HG03457 (cell line): ENCODE measurements around the gene BICD1.
"Not testable (repeated sequence)": the region's sequence is repeated elsewhere in the genome, so short reads cannot be mapped to it uniquely, and the experiment has no call there.

ENCODE experiments used
- ATAC-seq: cut with Tn5 transposase; IDR thresholded peaks from one replicate; pipeline ENCODE4 v1.9.1; 2021; ENCODE audit warnings: moderate number of reproducible peaks; ENCODE audit not compliant: unreplicated experiment

The BICD1 gene

DNA sequence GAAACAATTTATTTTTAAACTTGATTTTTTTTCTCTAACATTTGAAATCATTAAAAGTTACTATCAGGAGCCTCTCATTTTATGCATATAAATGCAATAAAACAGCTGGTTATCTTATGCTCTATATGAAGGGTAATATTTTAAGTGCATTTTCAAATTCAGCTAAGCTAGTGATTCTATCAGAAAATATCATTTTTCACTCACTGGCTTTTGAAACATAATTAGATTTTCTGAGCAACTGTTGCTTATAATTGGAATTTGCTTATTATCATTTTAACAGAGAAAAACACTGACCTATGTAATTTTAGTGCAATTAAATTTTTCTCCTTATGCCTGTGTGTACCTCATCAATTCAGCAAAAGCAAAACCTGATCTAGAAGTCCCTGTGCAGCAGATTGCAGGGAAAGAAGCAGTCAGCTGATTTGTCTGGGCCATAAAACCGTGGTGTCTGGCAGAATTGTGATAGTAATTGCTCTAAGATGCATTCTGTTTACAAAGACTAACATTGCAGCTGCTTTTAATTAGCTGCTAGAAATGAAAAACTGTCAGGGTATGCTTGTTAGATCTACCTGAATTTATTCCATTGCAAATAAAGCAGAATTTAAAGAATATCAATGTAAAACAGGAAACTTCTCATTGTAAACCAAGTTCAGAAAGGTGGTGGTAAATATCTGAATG lies 75.0 kb downstream of the BICD1 start:
- ATAC-seq = no peak

GRCh38 chr12:32183650-32184049 lies 77.0 kb downstream of the BICD1 start:
- no peak for ATAC-seq

DNA sequence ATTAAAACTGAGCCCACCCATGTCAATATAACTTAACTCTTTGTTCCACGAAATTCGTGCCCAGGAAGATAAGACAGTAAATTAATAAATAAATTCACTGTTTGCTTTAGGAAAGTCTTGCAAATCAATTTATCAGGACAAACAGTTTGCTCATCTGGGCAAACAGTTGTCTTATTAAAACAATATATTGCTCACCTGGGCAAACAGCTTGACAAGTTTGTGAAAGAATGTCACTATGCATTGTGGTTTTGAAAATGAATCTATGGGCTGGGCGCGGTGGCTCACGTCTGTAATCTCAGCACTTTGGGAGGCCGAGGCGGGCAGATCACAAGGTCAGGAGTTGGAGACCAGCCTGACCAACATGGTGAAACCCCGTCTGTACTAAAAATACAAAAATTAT lies 80.5 kb downstream of the BICD1 start:
- not testable (repeated sequence) for ATAC-seq

DNA sequence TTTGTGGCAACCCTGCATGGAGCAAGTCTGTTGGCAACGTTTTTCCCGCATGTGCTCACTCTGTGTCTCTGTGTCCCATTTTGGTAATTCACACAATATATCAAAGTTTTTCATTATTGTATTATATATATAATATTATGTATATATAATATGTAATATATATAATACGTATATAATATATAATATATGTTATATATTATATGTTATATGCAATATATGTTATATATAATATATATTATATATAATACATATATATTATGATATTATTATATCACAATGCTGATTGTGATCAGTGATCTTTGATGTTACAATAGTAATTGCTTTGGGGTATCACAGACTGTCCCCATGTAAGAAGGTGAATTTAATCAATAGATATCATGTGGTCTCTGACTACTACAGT lies 84.8 kb downstream of the BICD1 start:
- no peak for ATAC-seq

GRCh38 chr12:32196250-32197198 lies 89.9 kb downstream of the BICD1 start:
- no peak for ATAC-seq

DNA sequence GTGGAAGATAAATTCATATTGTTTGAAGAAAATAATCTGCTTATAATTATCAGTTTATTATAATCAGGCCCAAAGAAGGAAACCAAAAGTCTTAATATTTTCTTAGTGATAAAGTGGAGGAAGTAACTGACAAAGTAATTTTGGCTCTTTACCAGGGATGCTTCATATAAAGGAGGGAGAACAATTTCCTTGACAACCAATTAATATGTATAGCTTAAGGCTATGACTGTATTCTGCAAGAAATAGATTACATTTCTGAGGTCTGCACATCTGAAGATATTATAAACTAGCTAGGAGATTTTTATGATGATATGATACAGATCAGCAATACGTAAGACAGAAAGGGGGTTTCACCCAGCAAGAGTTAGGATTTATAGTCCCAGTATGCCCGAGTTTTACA lies 90.8 kb downstream of the BICD1 start:
- ATAC-seq = no peak

DNA sequence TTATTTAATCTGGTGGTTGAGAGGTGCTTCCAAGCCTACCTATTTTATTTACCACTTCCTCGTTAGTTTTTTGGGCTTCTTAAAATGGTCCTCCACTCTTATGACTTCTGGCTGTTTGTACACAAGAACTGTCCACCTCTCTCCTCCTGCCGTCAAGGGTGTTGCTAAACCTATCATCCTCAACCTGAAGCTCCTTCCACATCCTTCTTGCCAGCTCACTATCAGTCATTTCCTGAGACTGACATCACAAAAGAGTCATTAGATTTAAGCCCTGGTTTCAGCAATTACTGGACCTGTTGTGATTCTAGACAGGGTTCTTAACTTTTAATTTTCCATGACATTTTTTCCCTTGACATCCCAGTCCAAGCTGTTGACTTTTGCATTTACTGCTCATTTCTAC lies 91.9 kb downstream of the BICD1 start:
- ATAC-seq = no peak

DNA sequence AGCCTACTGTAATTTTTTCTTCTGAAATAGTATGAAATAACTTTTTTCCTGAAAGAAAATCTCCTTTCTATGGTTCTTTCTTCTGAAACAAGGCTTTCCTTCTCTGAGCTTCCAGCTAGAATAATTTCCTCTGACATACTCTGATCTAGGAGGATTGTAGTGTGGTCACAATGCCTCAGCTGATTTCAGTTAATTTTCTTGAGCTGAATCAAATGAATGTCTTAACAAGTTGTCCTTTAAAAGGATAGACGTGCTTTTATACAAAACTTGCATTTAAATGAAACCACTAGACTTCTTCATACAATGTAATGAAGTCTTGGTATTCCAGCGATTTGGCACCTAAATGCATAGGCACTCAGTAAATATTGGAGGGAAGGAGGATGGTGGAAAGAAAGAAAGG lies 94.4 kb downstream of the BICD1 start:
- ATAC-seq = no peak

DNA sequence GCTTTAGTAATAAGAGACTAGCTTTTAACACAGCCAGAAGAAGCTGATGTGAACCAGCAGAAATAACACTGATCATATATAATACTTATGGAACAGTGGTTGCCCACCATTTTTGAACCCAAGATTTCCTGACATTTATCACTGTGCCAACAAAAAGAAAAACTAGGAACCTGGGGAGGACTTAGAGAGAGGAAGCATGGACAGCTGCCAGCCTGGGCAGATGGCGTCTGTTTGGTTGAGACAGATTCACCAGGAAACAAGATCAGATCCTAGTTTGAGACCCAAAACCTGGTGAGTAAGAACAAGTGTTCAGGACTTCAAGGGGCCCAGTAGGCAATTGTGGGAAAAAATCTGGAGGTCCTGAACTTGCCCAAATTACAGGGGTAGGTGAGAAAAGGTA lies 95.3 kb downstream of the BICD1 start:
- no peak for ATAC-seq

DNA sequence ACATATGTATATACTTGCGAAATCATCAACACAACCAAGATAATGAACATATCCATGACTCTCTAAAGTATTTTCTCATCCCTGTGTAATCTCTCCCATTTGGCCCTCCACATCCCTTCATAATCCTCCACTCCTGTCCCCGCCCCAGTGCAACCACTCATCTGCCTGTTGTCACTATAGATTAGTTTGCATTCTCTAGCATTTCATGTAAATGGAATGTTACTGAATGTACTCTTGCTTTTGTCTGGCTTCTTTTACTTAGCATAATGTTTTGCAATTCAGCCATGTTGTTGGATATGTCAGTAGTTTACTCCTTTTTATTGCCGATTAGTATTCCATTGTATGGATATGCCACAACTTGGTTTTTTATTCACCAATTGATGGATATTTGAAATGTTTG lies 99.1 kb downstream of the BICD1 start:
- ATAC-seq = no peak

- no peak for ATAC-seq
Observed at GRCh38 chr12:32208355-32208754, 101.7 kb downstream of the BICD1 start.

DNA sequence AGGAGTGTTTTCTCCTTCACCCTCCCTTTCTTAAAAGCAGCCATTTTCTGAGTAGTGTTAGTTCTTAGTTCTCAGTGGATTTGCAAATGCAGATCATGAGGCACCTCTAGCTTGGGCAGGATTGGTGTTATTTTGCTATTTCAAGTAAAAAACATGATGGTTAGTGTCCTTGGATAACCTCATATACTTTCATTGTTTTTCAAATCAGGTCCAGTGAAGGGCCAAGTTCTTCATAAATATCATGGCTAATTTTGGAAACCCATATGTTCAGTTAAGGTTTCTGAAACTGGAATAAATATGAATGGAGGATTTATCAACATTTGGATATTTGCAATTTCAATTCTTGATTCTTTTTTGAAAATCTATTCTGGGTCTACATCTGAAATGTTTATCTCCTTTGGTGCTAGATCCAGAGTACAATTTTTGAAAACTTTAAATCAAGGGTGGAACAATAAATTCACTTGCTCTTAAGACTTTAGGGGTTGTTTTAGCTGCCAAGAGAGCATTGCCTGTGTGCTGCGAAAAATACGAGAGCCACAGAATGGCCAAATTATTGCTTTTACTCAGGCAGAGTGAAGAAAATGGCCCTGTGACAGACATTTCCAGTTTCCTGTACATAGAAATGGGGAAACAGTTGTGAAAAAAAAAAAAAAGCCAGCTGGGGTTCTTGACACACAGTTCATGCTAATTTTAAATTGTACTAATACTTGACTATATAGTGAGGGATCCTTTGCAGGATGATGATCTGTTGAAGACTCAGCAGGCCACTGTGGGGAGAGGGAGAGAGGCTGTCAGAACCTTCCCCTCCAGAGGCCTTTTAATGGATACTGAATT lies 104.6 kb downstream of the BICD1 start:
- no peak for ATAC-seq

- no peak for ATAC-seq
Observed at GRCh38 chr12:32211900-32212156, 105.2 kb downstream of the BICD1 start.

DNA sequence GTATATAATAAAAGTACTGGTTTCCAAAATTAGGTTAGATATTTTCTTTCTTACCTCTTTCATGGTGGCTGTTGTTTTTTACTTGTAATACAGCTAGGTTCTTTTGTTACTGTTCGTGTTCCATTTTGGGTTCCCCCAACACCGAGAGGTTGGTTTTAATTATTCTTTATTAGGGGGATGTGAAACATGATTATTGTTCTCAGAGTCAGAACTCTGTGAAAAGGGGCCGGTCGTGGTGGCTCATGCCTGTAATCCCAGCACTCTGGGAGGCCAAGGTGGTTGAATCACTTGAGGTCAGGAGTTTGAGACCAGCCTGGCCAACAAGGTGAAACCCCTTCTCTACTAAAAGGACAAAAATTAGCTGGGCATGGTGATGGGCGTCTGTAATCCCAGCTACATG lies 108.1 kb downstream of the BICD1 start:
- ATAC-seq = no peak

GRCh38 chr12:32217354-32218310 lies 111.0 kb downstream of the BICD1 start:
- ATAC-seq = no peak

DNA sequence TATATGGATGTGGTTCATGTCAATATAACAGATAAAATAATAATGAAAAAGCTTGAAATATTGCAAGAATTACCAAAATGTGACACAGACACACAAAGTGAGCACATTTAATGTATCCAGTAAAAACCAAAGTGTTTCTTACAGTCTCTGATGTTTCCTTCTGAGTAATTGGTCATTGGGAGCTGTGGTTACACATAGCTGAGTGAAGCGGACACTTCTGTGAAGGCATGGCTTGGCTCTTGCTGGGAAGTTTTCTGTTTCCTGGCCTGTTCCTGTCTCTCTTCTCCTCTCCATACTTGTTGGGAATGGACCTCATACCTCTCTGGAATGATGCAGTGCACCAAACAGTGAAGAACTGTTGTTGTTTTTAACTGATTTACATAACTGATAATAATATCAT lies 117.3 kb downstream of the BICD1 start:
- ATAC-seq = no peak

DNA sequence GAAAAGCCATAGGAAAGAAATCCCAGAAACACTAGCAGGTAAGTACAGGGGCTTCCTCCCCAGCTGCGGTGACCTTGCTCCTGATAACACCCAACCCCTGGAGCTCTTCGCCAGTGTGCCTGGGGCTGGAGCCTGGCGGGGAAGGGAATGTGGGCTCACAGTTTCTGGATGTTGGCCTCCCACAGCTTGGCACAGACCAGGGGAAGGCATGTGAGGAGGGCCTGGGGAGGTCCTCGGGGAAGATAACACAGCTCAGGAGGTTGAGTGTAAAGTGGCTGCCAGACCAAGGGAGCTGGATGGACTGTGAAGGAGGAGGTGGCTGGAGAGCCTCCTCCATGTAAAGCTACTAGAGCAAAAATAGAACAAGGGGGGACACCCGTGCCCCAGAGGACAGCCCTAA lies 120.1 kb downstream of the BICD1 start:
- ATAC-seq = no peak

GRCh38 chr12:32229971-32230612 lies 123.4 kb downstream of the BICD1 start:
- no peak for ATAC-seq

- ATAC-seq = no peak
Observed at GRCh38 chr12:32230613-32230993, 124.0 kb downstream of the BICD1 start.

GRCh38 chr12:32231361-32231760 lies 124.7 kb downstream of the BICD1 start:
- not testable (repeated sequence) for ATAC-seq
